Middle frontal gyrus (tissue), 1 donor: ENCODE measurements around the gene CBLIF.
"Not testable (repeated sequence)": the region's sequence is repeated elsewhere in the genome, so short reads cannot be mapped to it uniquely, and the experiment has no call there.

Experiments
- DNase-seq: peaks from one replicate; pipeline ENCODE4 v3.0.0-alpha.2; 2015; ENCODE audit warnings: low spot score; ENCODE audit errors: extremely low spot score

The CBLIF gene

DNA sequence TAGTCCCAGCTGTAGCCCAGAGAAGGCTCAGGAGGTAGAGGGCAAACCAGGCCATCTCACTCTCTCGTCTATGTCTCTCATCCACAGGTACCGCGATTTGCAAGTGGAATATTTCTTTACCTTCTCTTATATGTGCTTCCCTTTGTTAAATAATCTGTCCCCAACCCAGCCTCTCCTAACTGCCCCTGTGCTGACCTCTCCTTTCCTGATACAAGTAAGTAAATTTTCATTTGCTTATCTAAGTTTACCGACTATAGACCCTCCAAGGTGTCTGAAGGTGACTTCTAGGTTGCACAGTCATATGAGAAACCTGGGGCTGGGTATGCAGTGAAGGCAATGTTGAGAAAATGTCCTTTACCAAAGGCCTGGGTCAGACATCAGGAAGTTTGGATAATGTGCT lies at the start of gene CBLIF:
Gene CBLIF (minus strand): TSS at position 101 of the 400 bp plus-strand sequence. CDS start 46 bp downstream, at position 55.
- no peak for DNase-seq

DNA sequence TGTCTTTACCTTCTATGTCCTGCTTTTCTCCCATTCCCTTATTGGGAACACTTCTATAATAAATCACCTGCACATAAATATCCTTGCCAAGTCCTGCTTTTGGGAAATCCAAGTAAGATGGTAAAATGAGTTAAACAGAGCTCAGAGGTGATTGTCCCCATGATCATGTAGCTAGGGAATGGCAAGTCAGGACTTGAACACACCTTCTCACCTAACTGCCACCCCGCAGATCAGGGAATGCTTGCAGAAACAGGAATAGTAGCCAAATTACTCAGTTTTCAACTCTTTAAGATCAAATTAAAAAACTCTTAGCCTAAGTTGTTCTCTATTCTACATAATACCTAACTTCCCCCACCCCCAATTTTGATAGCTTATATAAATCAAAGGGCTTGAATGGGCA lies 49.3 kb upstream of the CBLIF start:
- DNase-seq: no peak

DNA sequence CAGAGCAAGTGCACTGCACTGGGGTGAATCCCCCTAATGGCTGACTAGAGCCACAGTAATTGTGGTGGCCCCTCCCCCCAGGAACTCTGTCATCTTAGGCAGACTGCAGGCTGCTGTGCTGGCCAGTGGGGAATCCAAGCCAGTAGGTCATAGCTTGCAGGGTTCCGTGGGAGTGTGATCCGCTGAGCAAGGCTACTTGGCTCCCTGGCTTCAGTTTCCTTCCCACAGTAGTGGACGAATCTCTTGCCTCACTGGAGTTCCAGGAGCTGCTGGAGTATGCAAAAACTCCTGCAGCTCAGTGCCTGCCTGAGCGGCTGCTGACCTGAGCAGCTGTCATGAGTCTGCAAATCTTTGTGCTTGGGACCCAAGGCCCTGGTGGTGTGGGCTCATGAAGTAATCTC lies 46.5 kb upstream of the CBLIF start:
- DNase-seq: no peak

DNA sequence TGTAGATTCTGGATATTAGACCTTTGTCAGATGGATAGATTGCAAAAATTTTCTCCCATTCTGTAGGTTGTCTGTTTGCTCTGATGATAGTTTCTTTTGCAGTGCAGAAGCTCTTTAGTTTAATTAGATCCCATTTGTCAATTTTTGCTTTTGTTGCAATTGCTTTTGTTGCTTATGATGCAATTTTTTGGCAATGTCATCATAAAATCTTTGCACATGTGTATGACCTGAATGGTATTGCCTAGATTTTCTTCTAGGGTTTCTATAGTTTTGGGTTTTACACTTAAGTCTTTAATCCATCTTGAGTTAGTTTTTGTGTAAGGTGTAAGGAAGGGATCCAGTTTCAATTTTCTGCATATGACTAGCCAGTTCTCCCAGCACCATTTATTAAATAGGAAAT lies 41.9 kb upstream of the CBLIF start:
- DNase-seq: not testable (repeated sequence)

DNA sequence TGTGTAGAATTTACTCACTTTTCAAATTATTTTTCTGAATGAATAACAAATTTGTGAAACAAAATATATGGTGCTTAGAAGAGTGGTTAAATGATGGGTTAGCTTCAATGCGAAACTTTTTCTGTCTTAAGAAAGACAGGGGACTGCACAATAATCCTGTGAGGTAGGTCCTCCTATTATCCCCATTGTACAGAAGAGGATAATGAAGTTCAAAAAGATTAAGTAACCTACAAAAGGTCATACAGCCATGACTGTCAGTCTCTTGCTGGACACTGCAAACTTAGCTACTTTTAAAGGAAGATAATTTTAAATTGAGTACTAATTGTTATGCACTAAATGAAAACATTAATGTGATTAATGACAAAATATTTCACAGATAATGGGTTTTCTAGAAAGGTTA lies 38.3 kb upstream of the CBLIF start:
- no peak for DNase-seq

DNA sequence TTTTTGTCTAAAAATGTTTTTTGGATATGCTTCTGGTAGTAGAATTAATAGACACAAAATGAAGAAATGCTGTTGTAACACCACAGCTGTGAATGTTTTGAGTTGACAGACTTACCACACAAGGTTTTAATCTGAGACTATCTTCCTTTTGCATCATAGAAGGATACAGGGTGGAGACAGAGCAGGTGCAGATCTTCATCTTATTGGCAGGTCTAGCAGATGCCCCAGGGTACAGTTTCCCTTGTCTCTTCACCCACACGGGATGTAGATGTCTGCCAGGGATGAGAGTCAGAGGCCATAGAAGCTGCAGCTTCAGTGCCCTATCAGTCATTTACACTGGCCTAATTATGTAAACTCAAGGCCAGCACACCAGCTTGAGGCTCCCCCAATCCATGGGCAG lies 34.3 kb upstream of the CBLIF start:
- no peak for DNase-seq

DNA sequence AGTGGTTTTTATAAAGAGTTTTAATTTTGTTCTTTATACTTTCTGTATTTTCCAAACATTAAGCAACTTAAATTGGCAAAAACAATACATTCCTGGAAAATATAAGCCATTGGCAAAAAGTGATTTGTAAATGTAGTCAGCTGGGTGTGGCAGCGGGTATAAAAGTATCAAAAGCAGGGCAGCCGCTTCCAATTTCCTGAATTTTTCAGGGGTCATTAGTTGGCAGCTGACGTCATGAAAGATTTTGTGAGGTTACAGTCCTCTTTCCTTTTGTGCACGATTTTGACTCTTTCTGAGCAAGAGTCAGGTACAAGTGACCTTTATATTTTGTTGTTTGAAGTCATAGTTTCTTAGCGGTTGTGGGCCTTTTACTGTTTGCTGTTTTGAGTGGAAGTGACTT lies 33.3 kb upstream of the CBLIF start, which contains the start of gene OOSP3:
Gene OOSP3 (plus strand): TSS at position 208 of the 400 bp plus-strand sequence. CDS start 27 bp downstream, at position 235.
- DNase-seq: no peak

DNA sequence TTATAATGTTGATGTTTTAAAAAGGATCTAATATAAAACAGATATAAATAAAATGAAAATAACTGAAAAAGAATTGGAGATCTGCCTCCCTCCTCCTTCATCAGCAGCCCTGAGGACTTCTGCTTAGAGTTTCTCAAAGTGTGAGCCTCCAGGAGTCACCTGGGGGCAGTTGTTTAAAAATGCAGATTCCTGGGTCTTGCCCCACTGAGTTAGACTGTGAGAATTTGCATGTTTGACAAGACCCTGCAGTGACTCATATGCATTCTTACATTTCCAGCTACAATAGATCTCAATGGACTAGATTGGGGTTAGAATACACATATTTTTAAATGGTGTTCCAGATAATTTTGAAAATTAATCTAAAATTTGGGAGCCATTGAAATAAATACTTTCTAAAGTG lies 32.5 kb upstream of the CBLIF start:
- DNase-seq: no peak

DNA sequence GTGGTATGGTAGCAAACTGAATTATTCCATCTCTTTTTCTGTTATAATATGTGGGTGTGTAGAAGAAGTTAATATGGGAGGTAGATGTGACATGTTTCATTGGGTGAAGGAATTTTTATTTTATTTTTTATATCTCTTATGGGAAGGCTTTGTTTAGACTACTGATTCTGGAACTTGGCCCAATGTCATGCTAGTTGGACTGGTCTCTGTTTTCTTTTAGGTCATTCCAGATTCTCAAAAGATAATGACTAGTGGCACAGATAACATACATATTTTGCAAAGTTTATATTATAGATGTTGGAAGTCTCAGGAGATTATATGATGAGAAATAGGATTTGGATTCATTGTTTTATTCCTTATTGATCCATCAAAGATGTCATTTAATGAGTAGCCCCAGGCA lies 32.0 kb upstream of the CBLIF start:
- DNase-seq: no peak

DNA sequence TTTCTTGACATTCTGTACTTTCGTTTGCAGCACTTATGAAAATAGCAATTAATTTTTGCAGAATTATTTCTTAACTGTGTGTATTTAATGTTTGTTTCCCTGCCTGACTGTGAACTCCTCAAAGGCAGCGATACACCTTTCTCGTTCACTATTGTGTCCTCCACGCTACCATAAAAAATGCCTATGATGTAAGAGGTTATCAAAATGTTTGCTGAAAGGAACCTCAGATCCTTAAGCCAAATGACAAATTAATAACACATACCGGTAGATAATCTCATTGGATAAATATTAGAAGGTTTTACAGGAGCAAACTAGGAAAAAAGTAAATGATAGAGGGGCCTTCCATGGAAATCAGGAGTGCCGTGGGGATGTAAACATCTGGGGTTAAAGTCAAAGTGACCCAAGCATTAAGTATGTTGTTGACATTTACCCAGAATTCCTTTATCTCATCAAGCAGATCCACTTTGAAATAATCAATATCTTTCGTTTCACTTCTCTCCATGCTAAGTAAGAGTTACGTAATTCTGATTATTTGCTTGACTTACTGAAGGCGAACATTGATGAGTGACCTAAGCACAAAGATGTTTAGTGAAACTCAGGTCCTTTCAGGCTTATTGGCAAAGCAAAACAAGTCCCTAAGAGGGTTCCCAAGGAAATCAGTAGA lies 30.7 kb upstream of the CBLIF start:
- DNase-seq: no peak

DNA sequence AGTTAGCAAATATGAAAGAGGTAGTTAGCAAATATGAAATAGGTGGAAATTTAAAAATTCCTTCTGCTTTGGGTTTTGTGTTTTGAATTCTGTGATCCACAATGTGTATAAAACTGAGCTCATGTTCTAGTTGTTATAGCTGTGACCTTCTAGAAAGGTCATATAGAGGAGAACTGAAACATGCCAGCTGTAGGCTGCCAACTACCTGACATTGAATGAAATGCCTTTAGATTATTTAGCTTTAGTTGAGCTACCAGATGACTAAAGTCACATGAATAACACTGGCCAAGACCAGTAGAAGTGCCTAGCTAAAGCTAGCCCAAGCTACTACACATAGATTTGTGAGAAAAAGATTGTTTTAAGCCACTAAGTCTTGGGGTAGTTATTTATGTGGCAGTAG lies 26.8 kb upstream of the CBLIF start:
- DNase-seq: no peak

DNA sequence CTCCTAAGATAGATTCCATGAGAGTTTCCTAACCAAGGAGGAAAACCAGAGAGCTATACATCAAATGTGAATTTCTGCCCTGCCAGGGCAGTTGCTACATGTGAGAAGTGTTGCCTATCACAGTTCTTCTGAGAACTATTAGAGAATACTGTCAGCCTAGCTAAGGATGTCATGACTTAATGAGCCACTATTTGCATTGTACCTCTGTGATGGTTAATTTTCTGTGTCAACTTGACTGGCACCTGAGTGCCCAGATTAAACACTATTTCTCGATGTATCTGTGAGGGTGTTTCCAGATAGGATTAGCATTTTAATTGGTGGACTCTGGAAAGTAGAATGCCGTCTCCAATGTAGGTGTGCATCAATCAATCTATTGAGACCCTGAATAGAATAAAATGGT lies 22.6 kb upstream of the CBLIF start:
- no peak for DNase-seq

DNA sequence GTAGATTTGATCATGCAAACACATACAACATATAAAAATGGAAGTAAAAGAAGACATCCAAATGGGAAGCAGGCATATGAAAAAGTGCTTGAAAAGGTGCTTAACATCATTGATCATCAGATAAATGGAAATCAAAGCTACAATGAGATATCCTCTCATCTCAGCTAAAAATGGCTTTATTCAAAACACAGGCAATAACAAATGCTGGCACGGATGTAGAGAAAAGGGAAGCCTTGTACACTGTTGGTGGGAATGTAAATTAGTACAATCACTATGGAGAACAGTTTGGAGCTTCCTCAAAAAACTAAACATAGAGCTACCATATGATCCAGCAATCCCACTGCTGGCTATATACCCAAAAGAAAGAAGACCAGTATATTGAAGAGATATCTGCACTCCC lies 21.5 kb upstream of the CBLIF start:
- DNase-seq: no peak

DNA sequence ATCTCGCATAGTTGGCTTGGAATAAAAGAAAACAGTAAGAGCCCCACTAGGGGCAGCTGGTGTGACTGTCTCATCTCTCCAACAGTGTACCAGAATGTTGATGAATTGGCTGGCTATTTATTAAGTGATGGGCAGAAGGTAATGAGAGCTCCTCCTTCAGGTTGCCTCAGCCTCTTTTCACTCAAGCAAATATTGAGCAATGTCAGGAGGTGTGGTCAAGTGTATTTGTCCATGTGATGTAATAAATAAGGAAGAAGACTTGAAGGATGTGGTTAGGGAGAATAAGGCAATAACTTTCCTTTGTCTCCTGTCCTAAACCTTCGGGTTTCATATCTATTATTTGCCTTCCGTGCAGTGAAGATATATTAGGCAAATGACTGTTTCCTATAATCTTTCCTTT lies 21.1 kb upstream of the CBLIF start, which contains the start of gene TCN1:
Gene TCN1 (minus strand): TSS at position 91 of the 400 bp plus-strand sequence. CDS start 17 bp downstream, at position 74.
- no peak for DNase-seq

DNA sequence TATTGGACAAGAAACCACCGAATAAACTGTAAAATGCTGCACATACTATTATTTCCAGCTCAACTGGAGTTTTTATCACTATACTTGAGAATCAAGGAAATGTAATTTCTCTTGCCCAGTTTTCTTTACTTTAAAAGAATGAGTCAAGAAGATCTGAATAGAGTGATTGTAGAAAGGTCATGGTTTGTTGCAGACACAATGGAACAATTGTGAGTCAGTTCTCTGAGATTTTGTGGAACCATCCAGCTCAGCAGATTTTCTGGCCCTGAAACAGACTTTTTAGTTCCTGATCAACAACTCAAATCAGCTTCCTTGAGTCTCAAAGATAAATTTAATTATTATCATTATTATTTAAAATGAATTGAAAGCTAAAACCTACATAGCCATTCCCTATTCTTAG lies 19.7 kb upstream of the CBLIF start:
- no peak for DNase-seq

DNA sequence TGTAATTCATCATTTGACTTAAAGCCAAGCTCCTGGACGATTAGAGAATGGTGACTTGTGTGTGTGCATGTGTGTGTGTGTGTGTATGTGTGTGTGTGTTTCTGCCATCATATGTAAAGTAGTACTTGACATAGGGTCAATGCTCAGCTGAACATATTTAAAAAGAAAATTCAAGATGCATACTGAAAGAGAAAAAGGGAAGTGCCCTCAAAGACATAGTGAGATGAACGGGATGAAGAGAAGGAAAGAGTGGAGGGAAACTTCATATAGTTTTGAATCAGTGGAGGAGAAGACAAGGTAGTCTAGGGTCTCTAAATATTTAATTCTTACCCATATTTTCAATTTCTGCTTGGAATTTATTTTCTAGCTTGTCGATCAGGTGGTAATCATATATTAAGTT lies 17.0 kb upstream of the CBLIF start:
- DNase-seq: no peak

DNA sequence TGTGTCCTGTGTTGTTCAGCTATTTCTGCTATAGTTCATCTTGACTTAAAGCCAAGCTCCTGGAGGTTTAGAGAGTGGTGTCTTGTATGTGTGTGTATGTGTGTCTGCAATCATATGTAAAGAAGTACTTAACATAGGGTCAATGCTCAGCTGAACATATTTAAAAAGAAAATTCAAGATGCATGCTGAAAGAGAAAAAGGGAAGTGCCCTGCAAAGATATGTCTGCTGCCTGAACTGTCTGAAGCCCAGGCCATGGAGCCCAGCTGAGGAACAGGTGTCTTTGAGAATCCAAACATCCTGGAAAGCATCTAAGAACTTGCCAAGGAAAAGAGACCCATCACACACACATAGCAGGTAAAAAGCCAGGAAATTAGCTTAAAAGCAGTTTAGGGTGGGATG lies 14.4 kb upstream of the CBLIF start:
- DNase-seq: no peak

DNA sequence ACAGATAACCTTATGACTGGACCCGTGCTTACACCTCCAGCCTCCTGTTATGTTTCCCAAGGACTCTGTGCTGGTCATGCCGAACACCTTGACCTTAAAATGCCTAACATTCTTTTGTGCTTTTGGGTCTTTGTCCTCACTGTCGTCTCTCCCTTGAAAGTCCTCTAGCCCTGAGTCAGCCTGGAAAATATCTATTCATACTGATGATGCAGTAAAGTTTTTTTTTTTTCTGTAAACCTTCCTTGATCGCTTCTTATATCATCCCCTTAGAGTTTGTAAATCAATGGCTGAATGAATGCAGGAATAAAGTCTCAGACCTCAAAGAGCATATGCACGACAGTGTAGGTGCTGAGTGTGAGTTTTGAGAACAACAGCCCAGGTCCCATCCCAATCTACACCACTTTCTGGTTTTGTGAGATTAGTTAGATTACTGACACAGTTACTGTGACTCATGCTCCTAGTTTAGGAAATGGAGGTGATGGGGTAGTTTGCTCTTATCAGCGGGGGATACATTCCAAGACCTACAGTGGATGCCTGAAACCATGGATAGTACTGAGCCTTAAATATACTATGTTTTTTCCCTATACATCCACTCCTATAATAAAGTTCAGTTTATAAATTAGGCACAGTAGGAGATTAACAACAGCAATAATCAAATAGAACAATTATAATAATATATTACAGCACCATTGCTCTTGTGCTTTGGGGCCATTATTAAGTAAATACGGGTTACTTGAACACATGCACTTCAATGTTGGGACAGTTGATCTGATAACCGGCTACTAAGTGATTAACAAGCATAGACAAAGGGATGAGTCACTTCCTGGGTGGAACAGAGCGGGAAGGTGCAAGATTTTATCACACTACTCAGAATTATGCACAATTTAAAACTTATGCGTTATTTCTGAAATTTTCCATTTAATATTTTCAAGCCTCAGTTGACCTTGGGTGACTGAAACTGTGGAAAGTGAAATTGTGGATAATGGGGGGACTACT lies 12.4 kb upstream of the CBLIF start:
- DNase-seq: no peak

DNA sequence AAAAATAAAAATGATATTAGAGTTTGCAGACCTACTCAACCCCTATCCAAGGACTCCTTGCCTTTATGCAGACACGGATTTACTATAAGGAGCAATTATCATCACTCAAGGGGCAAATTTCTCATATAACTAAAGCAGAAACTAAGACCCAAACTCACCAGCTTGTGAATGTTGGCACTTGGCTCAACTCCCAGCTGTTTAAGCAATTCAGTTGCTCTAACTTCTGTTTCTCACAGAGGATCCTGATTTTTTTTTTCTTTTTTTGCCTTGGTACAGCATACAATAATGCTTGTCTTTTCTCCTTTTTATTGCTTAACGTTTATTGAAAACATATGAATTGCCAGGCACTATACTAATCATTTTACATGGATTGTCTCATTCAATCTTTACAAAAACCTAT lies 9.6 kb upstream of the CBLIF start:
- DNase-seq: no peak

DNA sequence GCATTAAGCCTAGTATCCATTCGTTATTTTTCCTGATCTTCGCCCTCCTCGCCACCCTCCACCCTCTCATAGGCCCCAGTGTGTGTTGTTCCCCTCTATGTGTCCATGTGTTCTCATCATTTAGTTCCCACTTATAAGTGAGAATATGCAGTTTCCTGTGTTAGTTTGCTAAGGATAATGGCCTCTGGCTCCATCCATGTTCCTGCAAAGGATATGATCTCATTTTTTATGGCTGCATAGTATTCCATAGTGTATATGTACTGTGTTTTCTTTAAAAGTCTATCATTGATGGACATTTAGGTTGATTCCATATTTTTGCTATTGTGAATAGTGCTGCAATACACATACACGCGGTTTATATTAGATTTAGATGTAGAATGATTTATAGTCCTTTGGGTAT lies 6.1 kb upstream of the CBLIF start:
- DNase-seq: not testable (repeated sequence)

DNA sequence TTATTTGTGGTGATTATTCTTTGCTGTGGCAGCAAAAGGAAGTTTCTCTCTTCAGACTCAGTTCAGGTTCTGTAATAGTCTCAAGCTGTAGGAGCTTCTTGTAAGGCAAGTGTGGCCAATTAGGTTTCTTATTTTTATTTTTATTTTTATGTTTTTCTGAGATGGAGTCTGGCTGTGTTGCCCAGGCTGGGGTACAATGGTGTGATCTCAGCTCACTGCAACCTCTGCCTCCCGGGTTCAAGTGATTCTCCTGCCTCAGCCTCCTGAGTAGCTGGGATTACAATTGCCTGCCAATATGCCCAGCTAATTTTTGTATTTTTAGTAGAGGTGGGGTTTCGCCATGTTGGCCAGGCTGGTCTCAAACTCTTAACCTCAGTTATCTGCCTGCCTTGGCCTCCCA lies 4.3 kb upstream of the CBLIF start:
- not testable (repeated sequence) for DNase-seq

DNA sequence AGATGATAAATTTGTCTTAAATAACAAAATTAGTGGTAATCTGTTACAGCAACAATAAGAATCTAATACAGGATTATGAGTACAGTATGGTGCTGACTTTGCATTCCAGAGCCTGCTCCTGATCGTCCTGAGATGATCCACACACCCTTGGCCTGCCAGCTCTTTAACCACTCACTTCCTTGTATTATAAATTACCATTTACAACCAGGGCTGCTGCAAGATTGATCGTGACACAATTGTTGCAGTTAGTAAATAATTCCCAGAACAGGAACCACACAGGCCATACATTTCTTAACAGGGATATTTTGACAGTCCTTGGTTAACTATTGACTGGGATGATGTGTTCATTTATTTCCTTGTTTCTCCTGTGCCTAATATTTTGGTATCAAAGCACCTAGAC lies 3.8 kb upstream of the CBLIF start:
- no peak for DNase-seq
